SK-N-SH treated with all-trans-retinoic acid at 6 μM for 48 hours (cell line): ENCODE results near the gene PDE7B.

Experiments
- ARNTL ChIP-seq: fragments of 450-650 bp; formaldehyde crosslinking; IDR thresholded peaks from 2 replicates; pipeline ENCODE4 v1.5.0; 2020; ENCODE audit warnings: low read depth, mild to moderate bottlenecking, moderate library complexity, borderline replicate concordance
- ISL1 ChIP-seq: fragments of 250-450 bp; sonication (Bioruptor Pico); IDR thresholded peaks from 2 replicates; pipeline ENCODE4 v2.1.2; 2022; ENCODE audit warnings: mild to moderate bottlenecking, moderate library complexity
- ZNF565 ChIP-seq: fragments of 450-650 bp; formaldehyde crosslinking; conservative IDR thresholded peaks from 2 replicates; pipeline ENCODE4 v1.5.0; 2020; ENCODE audit warnings: low read depth, mild to moderate bottlenecking, moderate library complexity

DNA sequence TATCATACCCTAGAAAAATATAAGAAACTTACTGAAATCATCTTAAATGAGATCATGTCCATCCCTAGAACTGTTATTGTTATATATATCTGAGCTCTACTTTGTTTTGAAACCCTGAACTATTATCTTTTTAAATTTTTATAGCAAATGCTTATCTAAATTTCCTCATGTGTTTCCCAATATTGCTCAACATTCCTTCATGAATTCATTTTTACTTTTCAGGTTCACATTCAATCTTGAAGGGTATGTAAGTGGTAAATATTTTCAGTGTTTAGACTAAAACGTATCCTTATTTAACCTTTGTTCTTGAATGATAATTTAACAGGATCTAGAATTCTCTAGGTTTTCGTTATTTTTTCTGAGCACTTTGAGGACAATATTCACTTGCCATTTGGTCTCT is 23.9 kb downstream of the PDE7B start:
- TF ChIP-seq ARNTL (CRISPR knock-in tag) (no peak), ZNF565 (CRISPR knock-in tag) (no peak), ISL1 (CRISPR knock-in tag) (no peak)
